Activated naive CD8-positive, alpha-beta T cell (primary cell): ENCODE measurements around the gene MYADML2.

ENCODE experiments used
- H3K27ac Mint-ChIP-seq: one replicate; pipeline ENCODE4 v1.8.0; 2021; ENCODE audit warnings: mixed read lengths
- H3K27me3 Mint-ChIP-seq: one replicate; pipeline ENCODE4 v1.8.0; 2021; ENCODE audit warnings: mixed read lengths
- H3K36me3 Mint-ChIP-seq: one replicate; pipeline ENCODE4 v1.8.0; 2021; ENCODE audit warnings: mixed read lengths
- H3K4me1 Mint-ChIP-seq: one replicate; pipeline ENCODE4 v1.8.0; 2021; ENCODE audit warnings: low read depth, mixed read lengths
- H3K4me3 Mint-ChIP-seq: one replicate; pipeline ENCODE4 v1.8.0; 2021; ENCODE audit warnings: mild to moderate bottlenecking, mixed read lengths
- H3K9me3 Mint-ChIP-seq: one replicate; pipeline ENCODE4 v1.8.0; 2021; ENCODE audit warnings: low read depth, mixed read lengths

MYADML2 gene

GRCh38 chr17:81927653-81928543 lies 19.1 kb downstream of the MYADML2 start, which contains the start of gene MAFG:
TSS of gene MAFG (minus strand) at chr17:81927735. CDS start at chr17:81923185, 4,550 bp downstream.
- Mint-ChIP-seq H3K4me3 (peak within 1 kb of the TSS; percentile 90), H3K4me1 (peaks cover 23% of the 10 kb centered on the region), H3K36me3 (no peaks in the 10 kb centered on the region), H3K27me3 (no peaks in the 10 kb centered on the region), H3K27ac (peak within 1 kb of the TSS; percentile 90), H3K9me3 (no peaks in the 10 kb centered on the region)

GRCh38 chr17:81927152-81927652 lies 19.8 kb downstream of the MYADML2 start:
- H3K9me3 Mint-ChIP-seq = no peaks in the 10 kb centered on the region
- H3K27ac Mint-ChIP-seq = no peak overlapping the region
- H3K4me1 Mint-ChIP-seq = peaks cover 23% of the 10 kb centered on the region
- H3K4me3 Mint-ChIP-seq = peak overlapping the region; percentile 30
- no peaks in the 10 kb centered on the region for H3K36me3 Mint-ChIP-seq
- H3K27me3 Mint-ChIP-seq = no peaks in the 10 kb centered on the region

- no peaks in the 10 kb centered on the region for H3K27me3 Mint-ChIP-seq
- H3K9me3 Mint-ChIP-seq = no peaks in the 10 kb centered on the region
- H3K27ac Mint-ChIP-seq = peak overlapping the region; percentile 90
- H3K4me3 Mint-ChIP-seq = peak overlapping the region; percentile 90
- H3K36me3 Mint-ChIP-seq = no peaks in the 10 kb centered on the region
- peaks cover 23% of the 10 kb centered on the region for H3K4me1 Mint-ChIP-seq
Measured at GRCh38 chr17:81926451-81927151, 20.4 kb downstream of the MYADML2 start.

DNA sequence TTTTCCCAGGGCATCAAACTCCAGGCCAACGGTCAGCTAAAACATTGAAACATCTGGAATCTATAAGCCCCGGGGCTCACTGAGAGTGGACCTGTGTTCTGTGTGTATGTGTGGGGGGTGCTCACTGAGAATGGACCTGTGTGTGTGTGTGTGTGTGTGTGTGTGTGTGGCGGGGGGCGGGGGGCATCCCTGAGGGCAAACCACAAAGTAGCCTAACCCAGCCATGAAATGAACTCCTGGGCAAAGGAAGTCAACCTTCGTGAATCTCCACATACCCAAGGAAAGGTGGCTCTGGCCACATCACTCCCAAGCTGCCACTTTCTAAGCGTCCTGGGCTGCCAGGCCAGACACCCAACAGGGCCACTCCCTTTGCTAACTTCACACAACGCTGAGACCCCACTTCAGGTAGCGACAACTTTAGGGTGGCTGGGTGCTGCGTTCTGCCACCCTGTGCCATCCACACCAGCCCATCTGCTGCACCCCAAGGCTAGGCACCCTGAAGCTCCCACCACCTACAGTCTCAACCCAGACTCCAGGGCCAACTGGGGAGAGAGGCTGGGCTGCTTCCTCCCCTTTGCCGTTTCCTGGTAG lies 21.1 kb downstream of the MYADML2 start:
- no peaks in the 10 kb centered on the region for H3K27me3 Mint-ChIP-seq
- no peaks in the 10 kb centered on the region for H3K36me3 Mint-ChIP-seq
- H3K9me3 Mint-ChIP-seq = no peaks in the 10 kb centered on the region
- H3K4me1 Mint-ChIP-seq = peaks cover 21% of the 10 kb centered on the region
- peak overlapping the region; percentile 90 for H3K27ac Mint-ChIP-seq
- peak overlapping the region; percentile 90 for H3K4me3 Mint-ChIP-seq

- Mint-ChIP-seq H3K36me3 (no peaks in the 10 kb centered on the region), H3K9me3 (no peaks in the 10 kb centered on the region), H3K27ac (no peak overlapping the region), H3K4me3 (peak overlapping the region; percentile 90), H3K4me1 (peaks cover 18% of the 10 kb centered on the region), H3K27me3 (no peaks in the 10 kb centered on the region)
Measured at GRCh38 chr17:81924557-81925532, 22.2 kb downstream of the MYADML2 start.

GRCh38 chr17:81923302-81924260 lies 23.5 kb downstream of the MYADML2 start:
- H3K9me3 Mint-ChIP-seq = no peaks in the 10 kb centered on the region

GRCh38 chr17:81922566-81923301 lies 24.3 kb downstream of the MYADML2 start:
- no peaks in the 10 kb centered on the region for H3K9me3 Mint-ChIP-seq
- H3K27ac Mint-ChIP-seq = no peak overlapping the region
- H3K36me3 Mint-ChIP-seq = no peaks in the 10 kb centered on the region
- no peak overlapping the region for H3K4me3 Mint-ChIP-seq
- peaks cover 30% of the 10 kb centered on the region for H3K4me1 Mint-ChIP-seq
- H3K27me3 Mint-ChIP-seq = no peaks in the 10 kb centered on the region

More at GRCh38 chr17:81923302-81924260, 23.5 kb downstream of the MYADML2 start:
- Mint-ChIP-seq H3K27ac (no peak overlapping the region), H3K36me3 (no peaks in the 10 kb centered on the region), H3K4me1 (peaks cover 24% of the 10 kb centered on the region), H3K27me3 (no peaks in the 10 kb centered on the region), H3K4me3 (no peak overlapping the region)

- Mint-ChIP-seq H3K27me3 (no peaks in the 10 kb centered on the region), H3K9me3 (no peaks in the 10 kb centered on the region), H3K4me3 (no peak overlapping the region), H3K4me1 (peaks cover 33% of the 10 kb centered on the region), H3K27ac (no peak overlapping the region), H3K36me3 (no peaks in the 10 kb centered on the region)
Measured at GRCh38 chr17:81921996-81922565, 25.0 kb downstream of the MYADML2 start.

- Mint-ChIP-seq H3K4me1 (peaks cover 38% of the 10 kb centered on the region), H3K27me3 (no peaks in the 10 kb centered on the region), H3K9me3 (no peaks in the 10 kb centered on the region), H3K27ac (no peak overlapping the region), H3K36me3 (peaks cover 2% of the 10 kb centered on the region), H3K4me3 (no peak overlapping the region)
Measured at GRCh38 chr17:81921537-81921862, 25.5 kb downstream of the MYADML2 start.

DNA sequence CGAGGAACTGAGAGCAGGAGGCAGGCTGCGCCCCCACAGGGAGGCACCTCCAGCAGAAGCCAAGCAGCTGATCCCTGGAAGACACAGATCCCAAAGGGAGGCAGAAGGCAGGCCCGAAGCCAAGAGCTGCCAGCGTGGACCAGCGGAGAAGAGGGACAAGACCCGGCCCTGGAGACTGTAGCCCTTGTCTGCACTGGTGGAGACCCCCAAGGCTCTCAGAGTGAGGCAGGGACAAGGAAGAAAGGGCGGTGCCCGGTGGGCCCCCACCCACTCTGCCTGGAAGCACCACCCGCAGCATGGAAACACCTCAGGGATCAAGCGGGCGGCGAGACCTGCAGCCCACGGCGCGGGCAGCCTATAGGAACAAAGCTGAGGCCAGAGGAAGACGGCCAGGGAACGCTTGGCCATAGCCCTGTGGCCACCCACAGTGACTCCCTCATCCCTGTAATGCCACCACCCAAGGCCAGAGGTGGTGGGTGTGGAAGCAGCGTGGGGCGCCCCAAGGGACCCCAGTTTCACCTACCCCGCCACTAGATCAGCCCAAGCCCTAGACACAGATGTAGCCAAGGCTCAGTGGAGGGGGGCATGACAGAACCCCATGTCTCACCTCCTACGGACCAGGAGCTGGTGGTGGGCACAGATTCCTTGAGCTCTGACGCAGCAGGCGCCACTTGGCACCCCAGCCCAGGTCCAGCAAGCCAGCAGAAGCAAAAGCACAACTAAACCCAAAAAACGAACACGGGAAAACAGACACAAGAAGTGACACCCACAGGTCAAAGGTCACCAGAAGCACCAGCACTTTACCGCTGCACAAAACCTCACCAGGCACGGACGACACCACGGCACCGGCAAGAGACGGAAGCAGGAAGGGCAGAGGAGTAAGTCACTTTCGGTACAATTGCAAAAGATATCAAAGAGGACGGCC lies 26.2 kb downstream of the MYADML2 start:
- Mint-ChIP-seq H3K36me3 (peaks cover 2% of the 10 kb centered on the region), H3K4me3 (no peak overlapping the region), H3K4me1 (peaks cover 36% of the 10 kb centered on the region), H3K27ac (no peak overlapping the region), H3K9me3 (no peaks in the 10 kb centered on the region), H3K27me3 (no peaks in the 10 kb centered on the region)

- Mint-ChIP-seq H3K27ac (no peak overlapping the region), H3K9me3 (no peaks in the 10 kb centered on the region), H3K4me3 (peak overlapping the region; percentile 87), H3K4me1 (peaks cover 27% of the 10 kb centered on the region), H3K27me3 (no peaks in the 10 kb centered on the region), H3K36me3 (peaks cover 2% of the 10 kb centered on the region)
Measured at GRCh38 chr17:81918832-81919545, 28.0 kb downstream of the MYADML2 start.
